Ectodermal cell (in vitro differentiated cells): Measurements from ENCODE around the gene STRIP2.
"Not testable (repeated sequence)": the region's sequence is repeated elsewhere in the genome, so short reads cannot be mapped to it uniquely, and the experiment has no call there.

ENCODE experiments used
- H3K27ac ChIP-seq: 2 replicates; pipeline ENCODE4 v1.7.0; 2013; ENCODE audit warnings: mild to moderate bottlenecking, low read depth, low read length; ENCODE audit not compliant: insufficient read depth, poor library complexity, severe bottlenecking
- H3K27me3 ChIP-seq: 2 replicates; pipeline ENCODE4 v1.7.0; 2013; ENCODE audit warnings: mild to moderate bottlenecking, low read length; ENCODE audit not compliant: insufficient read depth, control insufficient read depth, poor library complexity, severe bottlenecking
- H3K36me3 ChIP-seq: one replicate; pipeline ENCODE4 v1.7.0; 2013; ENCODE audit warnings: low read length; ENCODE audit not compliant: control insufficient read depth, insufficient read depth
- H3K4me1 ChIP-seq: one replicate; pipeline ENCODE4 v1.7.0; 2013; ENCODE audit warnings: low read length; ENCODE audit not compliant: control insufficient read depth, insufficient read depth
- H3K4me3 ChIP-seq: 2 replicates; pipeline ENCODE4 v1.7.0; 2013; ENCODE audit warnings: low read depth, low read length, control low read depth; ENCODE audit not compliant: insufficient read depth
- H3K9me3 ChIP-seq: 2 replicates; pipeline ENCODE4 v1.7.0; 2013; ENCODE audit warnings: mild to moderate bottlenecking, low read length, moderate library complexity; ENCODE audit not compliant: control insufficient read depth
- WGBS, 2 experiments: methylation state at CpG; one replicate each; pipeline ENCODE4 v1.1.7; 2013; ENCODE audit warnings: missing lambda C conversion rate in 2 of 2; 5-methylcytosine and 5-hydroxymethylcytosine counted together

STRIP2 gene

GRCh38 chr7:129468547-129468946 is 34.3 kb downstream of the STRIP2 start:
- Histone ChIP-seq H3K27ac (no peak overlapping the region), H3K4me1 (no peaks in the 10 kb centered on the region), H3K4me3 (no peak overlapping the region), H3K27me3 (no peaks in the 10 kb centered on the region), H3K36me3 (peaks cover 7% of the 10 kb centered on the region), H3K9me3 (no peaks in the 10 kb centered on the region)
- WGBS, 2 experiments = 95% methylated on average over 4 of the region's 4 CpGs

GRCh38 chr7:129469930-129470329 is 35.7 kb downstream of the STRIP2 start:
- no peaks in the 10 kb centered on the region for H3K9me3 ChIP-seq
- H3K36me3 ChIP-seq = peaks cover 7% of the 10 kb centered on the region
- H3K4me1 ChIP-seq = no peaks in the 10 kb centered on the region
- H3K27me3 ChIP-seq = no peaks in the 10 kb centered on the region
- H3K27ac ChIP-seq = no peak overlapping the region
- H3K4me3 ChIP-seq = no peak overlapping the region

- no peak overlapping the region for H3K4me3 ChIP-seq
- H3K27me3 ChIP-seq = no peaks in the 10 kb centered on the region
- H3K27ac ChIP-seq = no peak overlapping the region
- H3K36me3 ChIP-seq = peaks cover 4% of the 10 kb centered on the region
- H3K4me1 ChIP-seq = no peaks in the 10 kb centered on the region
- H3K9me3 ChIP-seq = no peaks in the 10 kb centered on the region
- WGBS, 2 experiments = 84 to 85% methylated on average over 1 of the region's 1 CpG
Observed at GRCh38 chr7:129470411-129470810, 36.2 kb downstream of the STRIP2 start.

GRCh38 chr7:129471402-129471827 is 37.2 kb downstream of the STRIP2 start:
- Histone ChIP-seq H3K4me1 (no peaks in the 10 kb centered on the region), H3K4me3 (no peak overlapping the region), H3K27ac (no peak overlapping the region), H3K36me3 (peaks cover 4% of the 10 kb centered on the region), H3K27me3 (no peaks in the 10 kb centered on the region), H3K9me3 (no peaks in the 10 kb centered on the region)

GRCh38 chr7:129475931-129476330 is 41.7 kb downstream of the STRIP2 start:
- not testable (repeated sequence) for H3K9me3 ChIP-seq, H3K27me3 ChIP-seq, H3K27ac ChIP-seq, H3K4me3 ChIP-seq, H3K36me3 ChIP-seq, H3K4me1 ChIP-seq
- WGBS, 2 experiments = 93 to 94% methylated on average over 23 to 27 of the region's 27 CpGs

GRCh38 chr7:129476398-129476797 is 42.2 kb downstream of the STRIP2 start:
- WGBS, 2 experiments = 97% methylated on average over 21 to 24 of the region's 27 CpGs
- H3K4me1 ChIP-seq = not testable (repeated sequence)

GRCh38 chr7:129479831-129480230 is 45.6 kb downstream of the STRIP2 start:
- no peak overlapping the region for H3K27ac ChIP-seq
- no peaks in the 10 kb centered on the region for H3K27me3 ChIP-seq
- H3K4me3 ChIP-seq = no peak overlapping the region
- H3K9me3 ChIP-seq = no peaks in the 10 kb centered on the region
- H3K4me1 ChIP-seq = no peaks in the 10 kb centered on the region
- H3K36me3 ChIP-seq = peaks cover 6% of the 10 kb centered on the region
- 86 to 100% methylated on average over 1 of the region's 1 CpG for WGBS, 2 experiments

More at GRCh38 chr7:129476398-129476797, 42.2 kb downstream of the STRIP2 start:
- H3K36me3 ChIP-seq, H3K27me3 ChIP-seq, H3K4me3 ChIP-seq, H3K27ac ChIP-seq, H3K9me3 ChIP-seq: not testable (repeated sequence)

- Histone ChIP-seq H3K4me3 (no peak overlapping the region), H3K27ac (no peak overlapping the region), H3K27me3 (no peaks in the 10 kb centered on the region), H3K9me3 (no peaks in the 10 kb centered on the region), H3K4me1 (no peaks in the 10 kb centered on the region), H3K36me3 (peaks cover 6% of the 10 kb centered on the region)
- WGBS, 2 experiments = 80 to 94% methylated on average over 5 to 6 of the region's 6 CpGs
Observed at GRCh38 chr7:129480674-129481363, 46.6 kb downstream of the STRIP2 start.

GRCh38 chr7:129481376-129481775 is 47.1 kb downstream of the STRIP2 start:
- 93 to 99% methylated on average over 3 to 6 of the region's 6 CpGs for WGBS, 2 experiments
- H3K4me1 ChIP-seq, H3K9me3 ChIP-seq, H3K36me3 ChIP-seq, H3K27me3 ChIP-seq, H3K27ac ChIP-seq, H3K4me3 ChIP-seq: not testable (repeated sequence)

GRCh38 chr7:129482781-129483180 is 48.5 kb downstream of the STRIP2 start:
- peaks cover 6% of the 10 kb centered on the region for H3K36me3 ChIP-seq
- H3K4me3 ChIP-seq = no peak overlapping the region
- H3K27me3 ChIP-seq = no peaks in the 10 kb centered on the region
- no peaks in the 10 kb centered on the region for H3K4me1 ChIP-seq
- no peak overlapping the region for H3K27ac ChIP-seq
- 97% methylated on average over 8 of the region's 8 CpGs for WGBS, 2 experiments
- no peaks in the 10 kb centered on the region for H3K9me3 ChIP-seq

GRCh38 chr7:129489491-129489890 is 55.3 kb downstream of the STRIP2 start:
- Histone ChIP-seq H3K4me1 (no peaks in the 10 kb centered on the region), H3K4me3 (no peak overlapping the region), H3K36me3 (no peaks in the 10 kb centered on the region), H3K27me3 (no peaks in the 10 kb centered on the region), H3K9me3 (no peaks in the 10 kb centered on the region), H3K27ac (no peak overlapping the region)
- WGBS, 2 experiments = 79 to 84% methylated on average over 3 of the region's 3 CpGs
